ENCODE measurements around the gene ERC1.

The ERC1 gene

DNA sequence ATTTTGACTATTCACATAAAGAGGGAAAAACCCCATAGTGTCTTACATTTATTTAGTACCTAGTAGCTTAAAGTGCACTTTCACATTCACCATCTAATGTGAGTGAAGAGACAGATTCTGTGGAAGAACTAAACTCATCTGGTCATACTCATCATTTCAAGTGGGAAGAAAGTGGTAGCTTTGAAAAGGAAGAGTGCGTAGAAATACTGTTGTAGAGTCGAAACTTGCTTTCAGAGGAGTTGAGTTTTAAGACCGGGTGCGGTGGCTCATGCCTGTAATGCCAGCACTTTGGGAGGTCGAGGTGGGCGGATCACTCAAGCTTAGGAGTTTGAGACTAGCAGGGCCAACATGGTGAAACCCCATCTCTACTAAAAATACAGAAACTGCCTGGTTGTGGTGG, 222.2 kb downstream of the ERC1 start:
- H3K4me3 ChIP-seq (ENCODE audit: low read depth, low read length): no peak overlapping the region
- TF ChIP-seq CTCF (IDR thresholded peaks at IDR 0.05; ENCODE audit: low read depth, low read length): no peak

DNA sequence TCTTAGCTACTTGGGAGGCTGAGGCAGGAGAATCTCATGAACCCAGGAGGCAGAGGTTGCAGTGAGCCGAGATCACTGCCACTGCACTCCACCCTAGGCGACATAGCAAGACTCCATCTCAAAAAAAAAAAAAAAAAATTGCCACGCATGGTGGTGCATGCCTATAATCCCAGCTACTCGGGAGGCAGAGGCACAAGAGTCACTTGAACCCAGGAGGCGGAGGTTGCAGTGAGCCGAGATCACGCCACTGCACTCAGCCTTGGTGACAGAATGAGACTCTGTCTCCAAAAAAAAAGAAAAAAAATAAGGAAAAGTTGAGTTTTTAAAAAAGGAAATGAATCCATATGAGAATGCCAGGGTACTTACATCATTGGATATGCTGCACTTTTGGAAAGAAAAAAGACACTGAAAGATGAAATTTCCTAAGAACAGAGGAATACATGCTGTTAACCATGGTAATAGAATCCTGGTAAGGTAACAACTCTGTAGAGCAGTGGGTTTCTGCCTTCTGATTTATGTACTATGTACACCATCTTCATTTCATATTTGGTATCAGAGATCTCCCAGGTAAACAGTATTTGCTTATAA, 222.7 kb downstream of the ERC1 start:
- TF ChIP-seq CTCF (IDR thresholded peaks at IDR 0.05; ENCODE audit: low read depth, low read length): no peak
- no peak overlapping the region for H3K4me3 ChIP-seq (ENCODE audit: low read depth, low read length)

DNA sequence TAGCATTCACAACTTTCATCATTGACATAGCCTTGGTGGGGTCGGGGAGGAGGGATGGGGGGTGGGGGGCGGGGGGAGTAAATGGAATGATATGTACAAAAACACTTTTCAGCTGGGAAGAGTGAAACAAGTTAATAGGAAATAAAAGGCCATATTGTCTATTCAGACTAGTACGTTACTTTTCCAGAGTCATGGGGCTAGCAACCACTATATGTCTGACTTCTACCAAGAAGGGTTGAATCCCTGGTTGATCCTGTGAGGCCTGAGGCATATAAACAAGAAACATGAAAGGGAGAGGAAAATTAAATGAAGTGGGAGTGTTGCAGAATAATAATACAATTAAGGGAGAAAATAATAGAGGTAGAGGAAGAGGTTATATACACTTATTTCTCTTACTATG, 225.5 kb downstream of the ERC1 start:
- no peak overlapping the region for H3K4me3 ChIP-seq (ENCODE audit: low read depth, low read length)
- TF ChIP-seq CTCF (IDR thresholded peaks at IDR 0.05; ENCODE audit: low read depth, low read length): no peak

- no peak for TF ChIP-seq CTCF (IDR thresholded peaks at IDR 0.05; ENCODE audit: low read depth, low read length)
- no peak overlapping the region for H3K4me3 ChIP-seq (ENCODE audit: low read depth, low read length)
Observed at GRCh38 chr12:1217191-1217949, 226.3 kb downstream of the ERC1 start.

DNA sequence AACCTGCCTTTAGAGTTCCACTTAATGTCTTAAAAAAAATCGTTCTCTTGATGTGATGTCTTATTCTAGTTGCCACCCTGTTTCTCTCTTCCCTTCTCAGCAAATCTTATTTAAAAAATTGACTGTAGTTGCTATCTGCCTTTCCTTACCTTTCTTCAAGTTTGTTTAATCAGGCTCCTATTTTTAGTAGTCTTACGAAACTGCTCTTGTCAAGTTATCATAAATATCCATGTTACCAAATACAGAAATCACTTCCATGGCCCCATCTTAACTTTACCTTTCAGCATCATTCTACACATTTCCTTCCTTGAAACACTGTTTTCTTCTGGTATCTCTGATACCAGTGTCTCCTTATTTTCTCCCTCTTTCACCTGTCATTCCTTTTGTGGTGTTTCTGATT, 227.3 kb downstream of the ERC1 start:
- no peak for TF ChIP-seq CTCF (IDR thresholded peaks at IDR 0.05; ENCODE audit: low read depth, low read length)
- H3K4me3 ChIP-seq (ENCODE audit: low read depth, low read length): no peak overlapping the region

DNA sequence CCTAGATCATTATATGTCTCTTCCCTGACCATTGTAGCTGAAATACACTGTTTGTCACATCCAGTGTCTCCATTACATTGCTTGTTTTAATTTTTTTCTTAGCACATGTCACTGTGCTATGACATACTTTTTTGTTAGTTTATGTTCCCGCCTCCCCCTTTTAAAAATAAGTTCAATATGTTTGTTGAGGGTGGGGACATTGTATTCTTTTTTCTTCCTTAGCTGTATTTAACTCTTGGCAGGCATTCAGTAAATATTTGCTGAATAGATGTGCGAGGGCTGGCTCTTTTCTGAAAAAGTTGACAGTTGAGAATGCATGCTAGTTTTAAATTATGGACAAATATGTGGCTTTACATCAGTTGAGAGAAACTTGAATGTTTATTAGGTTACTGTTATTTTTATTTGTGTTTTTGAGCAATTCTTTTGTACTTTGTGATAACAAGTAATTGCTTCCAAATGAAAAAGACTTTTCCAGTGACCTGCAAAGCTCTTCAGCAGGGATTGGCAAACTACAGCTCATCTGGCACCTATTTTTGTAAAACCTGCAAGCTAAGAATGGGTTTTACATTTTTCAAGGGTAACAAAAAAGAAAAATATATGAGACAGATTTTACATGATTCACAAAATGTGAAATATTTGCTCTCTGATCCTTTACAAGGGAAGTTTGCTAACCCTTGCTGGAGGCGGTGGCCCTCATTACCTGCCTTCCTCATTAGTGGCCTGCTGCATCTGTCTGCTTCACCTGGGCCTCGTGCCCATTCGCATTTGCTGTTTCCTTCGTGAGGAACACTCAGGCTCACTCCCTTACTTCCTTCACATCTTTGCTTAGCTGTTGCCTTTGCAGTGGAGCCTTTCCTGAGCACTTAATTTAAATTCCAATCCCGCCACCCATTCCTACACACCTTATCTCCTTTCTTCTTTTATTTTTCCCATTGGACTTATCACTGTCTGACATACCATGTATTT, 229.4 kb downstream of the ERC1 start:
- no peak overlapping the region for H3K4me3 ChIP-seq (ENCODE audit: low read depth, low read length)
- no peak for TF ChIP-seq CTCF (IDR thresholded peaks at IDR 0.05; ENCODE audit: low read depth, low read length)
